H1 (cell line): Measurements from ENCODE around the gene SMIM1. TPM values are rescaled to one million over a fixed set of nuclear protein-coding genes. Genes with fewer than 3 reads are reported as not detected.

Source experiments
- CREB1 ChIP-seq: IDR thresholded peaks from 2 replicates; pipeline ENCODE4 v1.6.1; 2012; ENCODE audit warnings: inconsistent platforms
- RFX5 ChIP-seq: IDR thresholded peaks from 2 replicates; pipeline ENCODE4 v1.6.1; 2011; ENCODE audit warnings: low read depth, low read length, improper control_type of control experiment, borderline replicate concordance
- SIX5 ChIP-seq: IDR thresholded peaks from 2 replicates; pipeline ENCODE4 v1.6.1; 2011; ENCODE audit warnings: mild to moderate bottlenecking, low read depth, low read length
- polyA plus RNA-seq, 7 experiments: library from polyadenylated mRNA; depleted of rRNA in 3 of 7; stranded (reverse) in 5 of 7; unstranded in 2 of 7; fragments of >200 nt in 5 of 7; fragments of 200-250 nt in 2 of 7; gene quantifications; 1 replicate in 5 of 7; 2 replicates in 1 of 7; 4 replicates in 1 of 7; pipeline versions ENCODE4 v1.2.1 to v1.2.3, GENCODE V29; 2011 to 2013; ENCODE audit warnings: missing spikeins in 2 of 7, mixed read lengths in 2 of 7
- total RNA-seq: library from RNA; stranded (reverse); fragmentation: NEBNext Ultra II Directional; extraction: Animal tissue kit (Norgen Biotek cat#: 25700); gene quantifications from 2 replicates; pipeline ENCODE4 v1.2.1, GENCODE V29; 2021
- TF ChIP-seq, protein P1 (sequence below): fragments of 300-600 bp; sonication (generic); IDR thresholded peaks from 2 replicates; pipeline ENCODE4 v1.7.1; 2012; ENCODE audit warnings: low read length, moderate library complexity, mild to moderate bottlenecking, inconsistent platforms; ENCODE audit not compliant: insufficient replicate concordance
- TF ChIP-seq, protein P2 (sequence below): IDR thresholded peaks from 2 replicates; pipeline ENCODE4 v1.6.1; 2011; ENCODE audit warnings: low read depth, mild to moderate bottlenecking, low read length; ENCODE audit not compliant: insufficient read depth
- TF ChIP-seq, protein P3 (sequence below): IDR thresholded peaks from 2 replicates; pipeline ENCODE4 v1.6.1; 2012; ENCODE audit warnings: inconsistent platforms

SMIM1 gene
- total and polyA plus RNA-seq, 2 of the 8 experiments (the other 6 are each of a cell fraction or from before 2014, with no cell fraction given), result 7.7 to 9.7 TPM

DNA sequence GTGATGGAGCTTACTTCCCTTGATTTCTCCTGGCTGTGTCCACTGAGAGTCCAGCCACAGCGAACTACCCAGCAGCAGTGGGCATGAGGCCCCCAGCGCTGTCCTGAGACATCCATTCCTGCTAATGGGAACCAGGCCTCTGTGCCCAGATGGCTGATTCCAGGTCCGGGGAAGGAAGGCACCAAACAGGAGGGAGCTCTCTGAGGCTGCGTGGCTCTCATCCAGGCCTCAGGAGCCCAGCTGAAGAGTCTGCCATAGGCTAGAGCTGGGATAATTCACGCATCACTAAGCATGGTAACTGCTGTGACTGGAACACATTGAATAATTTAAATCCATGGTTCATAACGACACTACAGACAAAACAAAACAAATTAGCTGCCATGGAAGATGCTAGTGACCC, 48.5 kb downstream of the SMIM1 start (continued):
- TF ChIP-seq, protein P1, sequence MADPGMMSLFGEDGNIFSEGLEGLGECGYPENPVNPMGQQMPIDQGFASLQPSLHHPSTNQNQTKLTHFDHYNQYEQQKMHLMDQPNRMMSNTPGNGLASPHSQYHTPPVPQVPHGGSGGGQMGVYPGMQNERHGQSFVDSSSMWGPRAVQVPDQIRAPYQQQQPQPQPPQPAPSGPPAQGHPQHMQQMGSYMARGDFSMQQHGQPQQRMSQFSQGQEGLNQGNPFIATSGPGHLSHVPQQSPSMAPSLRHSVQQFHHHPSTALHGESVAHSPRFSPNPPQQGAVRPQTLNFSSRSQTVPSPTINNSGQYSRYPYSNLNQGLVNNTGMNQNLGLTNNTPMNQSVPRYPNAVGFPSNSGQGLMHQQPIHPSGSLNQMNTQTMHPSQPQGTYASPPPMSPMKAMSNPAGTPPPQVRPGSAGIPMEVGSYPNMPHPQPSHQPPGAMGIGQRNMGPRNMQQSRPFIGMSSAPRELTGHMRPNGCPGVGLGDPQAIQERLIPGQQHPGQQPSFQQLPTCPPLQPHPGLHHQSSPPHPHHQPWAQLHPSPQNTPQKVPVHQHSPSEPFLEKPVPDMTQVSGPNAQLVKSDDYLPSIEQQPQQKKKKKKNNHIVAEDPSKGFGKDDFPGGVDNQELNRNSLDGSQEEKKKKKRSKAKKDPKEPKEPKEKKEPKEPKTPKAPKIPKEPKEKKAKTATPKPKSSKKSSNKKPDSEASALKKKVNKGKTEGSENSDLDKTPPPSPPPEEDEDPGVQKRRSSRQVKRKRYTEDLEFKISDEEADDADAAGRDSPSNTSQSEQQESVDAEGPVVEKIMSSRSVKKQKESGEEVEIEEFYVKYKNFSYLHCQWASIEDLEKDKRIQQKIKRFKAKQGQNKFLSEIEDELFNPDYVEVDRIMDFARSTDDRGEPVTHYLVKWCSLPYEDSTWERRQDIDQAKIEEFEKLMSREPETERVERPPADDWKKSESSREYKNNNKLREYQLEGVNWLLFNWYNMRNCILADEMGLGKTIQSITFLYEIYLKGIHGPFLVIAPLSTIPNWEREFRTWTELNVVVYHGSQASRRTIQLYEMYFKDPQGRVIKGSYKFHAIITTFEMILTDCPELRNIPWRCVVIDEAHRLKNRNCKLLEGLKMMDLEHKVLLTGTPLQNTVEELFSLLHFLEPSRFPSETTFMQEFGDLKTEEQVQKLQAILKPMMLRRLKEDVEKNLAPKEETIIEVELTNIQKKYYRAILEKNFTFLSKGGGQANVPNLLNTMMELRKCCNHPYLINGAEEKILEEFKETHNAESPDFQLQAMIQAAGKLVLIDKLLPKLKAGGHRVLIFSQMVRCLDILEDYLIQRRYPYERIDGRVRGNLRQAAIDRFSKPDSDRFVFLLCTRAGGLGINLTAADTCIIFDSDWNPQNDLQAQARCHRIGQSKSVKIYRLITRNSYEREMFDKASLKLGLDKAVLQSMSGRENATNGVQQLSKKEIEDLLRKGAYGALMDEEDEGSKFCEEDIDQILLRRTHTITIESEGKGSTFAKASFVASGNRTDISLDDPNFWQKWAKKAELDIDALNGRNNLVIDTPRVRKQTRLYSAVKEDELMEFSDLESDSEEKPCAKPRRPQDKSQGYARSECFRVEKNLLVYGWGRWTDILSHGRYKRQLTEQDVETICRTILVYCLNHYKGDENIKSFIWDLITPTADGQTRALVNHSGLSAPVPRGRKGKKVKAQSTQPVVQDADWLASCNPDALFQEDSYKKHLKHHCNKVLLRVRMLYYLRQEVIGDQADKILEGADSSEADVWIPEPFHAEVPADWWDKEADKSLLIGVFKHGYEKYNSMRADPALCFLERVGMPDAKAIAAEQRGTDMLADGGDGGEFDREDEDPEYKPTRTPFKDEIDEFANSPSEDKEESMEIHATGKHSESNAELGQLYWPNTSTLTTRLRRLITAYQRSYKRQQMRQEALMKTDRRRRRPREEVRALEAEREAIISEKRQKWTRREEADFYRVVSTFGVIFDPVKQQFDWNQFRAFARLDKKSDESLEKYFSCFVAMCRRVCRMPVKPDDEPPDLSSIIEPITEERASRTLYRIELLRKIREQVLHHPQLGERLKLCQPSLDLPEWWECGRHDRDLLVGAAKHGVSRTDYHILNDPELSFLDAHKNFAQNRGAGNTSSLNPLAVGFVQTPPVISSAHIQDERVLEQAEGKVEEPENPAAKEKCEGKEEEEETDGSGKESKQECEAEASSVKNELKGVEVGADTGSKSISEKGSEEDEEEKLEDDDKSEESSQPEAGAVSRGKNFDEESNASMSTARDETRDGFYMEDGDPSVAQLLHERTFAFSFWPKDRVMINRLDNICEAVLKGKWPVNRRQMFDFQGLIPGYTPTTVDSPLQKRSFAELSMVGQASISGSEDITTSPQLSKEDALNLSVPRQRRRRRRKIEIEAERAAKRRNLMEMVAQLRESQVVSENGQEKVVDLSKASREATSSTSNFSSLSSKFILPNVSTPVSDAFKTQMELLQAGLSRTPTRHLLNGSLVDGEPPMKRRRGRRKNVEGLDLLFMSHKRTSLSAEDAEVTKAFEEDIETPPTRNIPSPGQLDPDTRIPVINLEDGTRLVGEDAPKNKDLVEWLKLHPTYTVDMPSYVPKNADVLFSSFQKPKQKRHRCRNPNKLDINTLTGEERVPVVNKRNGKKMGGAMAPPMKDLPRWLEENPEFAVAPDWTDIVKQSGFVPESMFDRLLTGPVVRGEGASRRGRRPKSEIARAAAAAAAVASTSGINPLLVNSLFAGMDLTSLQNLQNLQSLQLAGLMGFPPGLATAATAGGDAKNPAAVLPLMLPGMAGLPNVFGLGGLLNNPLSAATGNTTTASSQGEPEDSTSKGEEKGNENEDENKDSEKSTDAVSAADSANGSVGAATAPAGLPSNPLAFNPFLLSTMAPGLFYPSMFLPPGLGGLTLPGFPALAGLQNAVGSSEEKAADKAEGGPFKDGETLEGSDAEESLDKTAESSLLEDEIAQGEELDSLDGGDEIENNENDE, result no peak
- TF ChIP-seq, protein P2, sequence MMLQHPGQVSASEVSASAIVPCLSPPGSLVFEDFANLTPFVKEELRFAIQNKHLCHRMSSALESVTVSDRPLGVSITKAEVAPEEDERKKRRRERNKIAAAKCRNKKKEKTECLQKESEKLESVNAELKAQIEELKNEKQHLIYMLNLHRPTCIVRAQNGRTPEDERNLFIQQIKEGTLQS, result no peak
- no peak for TF ChIP-seq SIX5
- TF ChIP-seq CREB1, result no peak
- TF ChIP-seq RFX5, result no peak
- TF ChIP-seq, protein P3, sequence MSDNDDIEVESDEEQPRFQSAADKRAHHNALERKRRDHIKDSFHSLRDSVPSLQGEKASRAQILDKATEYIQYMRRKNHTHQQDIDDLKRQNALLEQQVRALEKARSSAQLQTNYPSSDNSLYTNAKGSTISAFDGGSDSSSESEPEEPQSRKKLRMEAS, result no peak
